PFSK-1 (cell line): ENCODE measurements around the gene UCMA.

Experiments used
- FOXP2 ChIP-seq: optimal IDR thresholded peaks from 2 replicates; pipeline ENCODE3; 2011; ENCODE audit warnings: borderline replicate concordance, control low read depth, inconsistent platforms; ENCODE audit not compliant: insufficient read depth; ENCODE audit errors: extremely low read length, extremely low read depth
- POLR2AphosphoS5 ChIP-seq: IDR thresholded peaks from 2 replicates; pipeline ENCODE4 v1.6.1; 2012; ENCODE audit warnings: low read depth, mild to moderate bottlenecking, control low read depth, low read length, moderate library complexity
- REST ChIP-seq, 2 experiments: IDR thresholded peaks; 2 replicates each; pipeline versions ENCODE4 v1.6.1 to v1.8.0; 2011 to 2012; ENCODE audit warnings: low read depth in 2 of 2, low read length in 2 of 2, control low read depth in 1 of 2, inconsistent platforms in 1 of 2, mild to moderate bottlenecking in 1 of 2, moderate library complexity in 1 of 2; ENCODE audit not compliant: insufficient read depth in 1 of 2
- SIN3A ChIP-seq: IDR thresholded peaks from 2 replicates; pipeline ENCODE4 v1.6.1; 2012; ENCODE audit warnings: mild to moderate bottlenecking, low read length, moderate library complexity, borderline replicate concordance; ENCODE audit not compliant: insufficient read depth
- TAF1 ChIP-seq: IDR thresholded peaks from 2 replicates; pipeline ENCODE4 v1.6.1; 2012; ENCODE audit warnings: low read length, control low read depth, borderline replicate concordance; ENCODE audit not compliant: insufficient read depth

- TF ChIP-seq POLR2AphosphoS5 (no peak), FOXP2 (no peak), SIN3A (no peak), REST (IDR thresholded peaks at IDR 0.05; ENCODE audit: insufficient read depth in 1 of 2, low read depth in 2 of 2, low read length in 2 of 2) (no peak), TAF1 (no peak)
These were observed 12.0 kb downstream of the UCMA start for GRCh38 chr10:13222151-13222550.
